HG02938 (cell line): Measurements from ENCODE around the gene FBP2.
"Not testable (repeated sequence)": the region's sequence is repeated elsewhere in the genome, so short reads cannot be mapped to it uniquely, and the experiment has no call there.

Experiments used
- ATAC-seq: cut with Tn5 transposase; IDR thresholded peaks from one replicate; pipeline ENCODE4 v1.9.1; 2021; ENCODE audit warnings: mild to moderate bottlenecking, moderate library complexity; ENCODE audit not compliant: unreplicated experiment

Gene FBP2

DNA sequence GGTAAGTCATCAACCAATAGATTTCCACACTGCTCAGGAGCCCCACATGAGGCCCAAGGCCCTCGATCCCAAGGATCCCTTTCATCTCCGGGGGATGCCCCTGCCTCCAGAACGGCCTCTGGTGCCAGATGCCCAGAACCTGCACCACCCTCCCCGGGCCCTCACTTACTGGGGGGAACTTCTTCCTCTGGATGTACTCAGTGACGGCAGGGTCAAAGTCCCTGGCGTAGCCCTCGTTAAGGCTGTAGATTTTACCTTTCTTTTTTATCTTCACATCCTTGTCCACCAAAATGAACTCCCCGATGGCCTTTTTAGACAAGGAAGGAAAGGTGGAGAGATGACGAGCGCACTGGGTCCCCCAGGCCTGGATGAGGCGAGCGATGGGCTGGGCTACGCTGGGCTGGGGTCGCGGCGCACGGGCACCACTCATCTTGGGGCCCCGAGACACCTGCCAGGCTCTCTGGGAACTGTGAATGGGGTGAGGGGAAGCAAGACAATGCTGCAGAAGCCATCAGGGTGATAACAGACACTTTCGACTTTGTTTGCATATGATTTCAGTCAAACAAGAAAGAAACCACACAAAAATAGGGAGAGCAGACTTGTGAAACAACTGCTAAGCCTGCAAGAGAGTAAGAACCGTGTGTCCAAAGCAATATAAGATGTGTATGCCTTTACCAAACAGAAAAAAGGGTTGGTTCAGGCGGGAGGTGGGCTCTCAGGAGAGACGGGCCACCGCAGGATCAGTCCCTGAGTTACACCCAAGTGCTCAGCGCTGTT, 13.2 kb upstream of the FBP2 start:
- no peak for ATAC-seq

DNA sequence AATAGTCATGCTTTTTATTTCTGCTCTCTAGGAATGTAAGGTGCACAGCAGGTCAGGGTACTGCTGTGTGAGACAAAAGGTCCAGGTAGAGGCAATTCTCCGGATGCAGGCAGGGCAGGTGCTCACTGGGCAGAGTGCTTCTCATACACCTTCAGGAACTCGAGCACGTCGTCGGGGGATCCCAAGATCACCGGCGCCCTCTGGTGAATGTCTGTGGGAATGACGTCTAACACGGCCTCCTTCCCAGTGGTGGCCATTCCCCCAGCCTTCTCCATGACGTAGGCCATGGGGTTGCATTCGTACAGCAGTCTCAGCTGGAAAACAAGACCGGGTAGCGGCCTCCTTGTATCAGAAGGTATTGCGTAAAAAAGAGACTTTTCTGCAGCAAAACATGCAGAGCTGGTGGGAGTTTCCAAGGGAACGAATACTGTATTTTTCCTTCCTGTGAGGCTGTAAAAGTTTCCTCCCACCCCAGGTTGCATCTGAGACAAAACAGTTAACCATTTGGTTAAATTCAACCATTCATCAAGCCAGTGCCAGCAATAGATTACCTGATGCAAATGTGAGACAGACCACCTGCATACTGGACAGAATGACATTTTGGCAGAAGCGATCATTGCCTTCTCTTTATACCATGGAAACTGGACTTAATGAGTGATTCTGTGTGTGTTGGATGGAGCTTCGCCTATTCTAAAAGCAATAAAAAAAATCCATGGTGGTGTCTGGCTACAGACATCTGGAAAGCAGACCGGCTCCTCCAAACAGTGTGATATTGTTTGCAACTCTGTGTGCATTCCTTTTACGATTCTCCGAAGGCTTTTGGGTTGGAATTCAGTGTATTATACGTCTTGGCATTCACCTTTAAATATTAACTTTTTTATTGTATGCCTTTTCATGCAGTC, 9.9 kb upstream of the FBP2 start:
- no peak for ATAC-seq

DNA sequence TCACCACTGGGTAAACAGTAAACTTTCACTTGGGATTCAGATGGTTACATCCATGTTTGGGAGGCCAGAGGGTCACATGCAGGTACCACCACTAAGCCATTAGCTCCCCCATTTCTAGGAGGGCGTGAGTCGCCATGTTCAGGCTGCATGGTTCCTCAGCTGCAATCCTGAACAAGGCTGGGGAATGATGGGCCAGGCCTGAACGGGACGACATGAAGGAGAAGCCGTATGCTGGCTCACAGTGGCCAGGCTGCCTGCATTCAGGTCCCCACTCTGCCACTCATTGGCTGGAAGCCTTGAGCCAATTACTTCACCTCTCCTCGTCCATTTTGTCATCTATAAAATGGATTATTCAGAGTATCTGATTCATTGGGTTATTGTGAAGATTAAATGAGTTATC, 9.0 kb upstream of the FBP2 start:
- no peak for ATAC-seq

DNA sequence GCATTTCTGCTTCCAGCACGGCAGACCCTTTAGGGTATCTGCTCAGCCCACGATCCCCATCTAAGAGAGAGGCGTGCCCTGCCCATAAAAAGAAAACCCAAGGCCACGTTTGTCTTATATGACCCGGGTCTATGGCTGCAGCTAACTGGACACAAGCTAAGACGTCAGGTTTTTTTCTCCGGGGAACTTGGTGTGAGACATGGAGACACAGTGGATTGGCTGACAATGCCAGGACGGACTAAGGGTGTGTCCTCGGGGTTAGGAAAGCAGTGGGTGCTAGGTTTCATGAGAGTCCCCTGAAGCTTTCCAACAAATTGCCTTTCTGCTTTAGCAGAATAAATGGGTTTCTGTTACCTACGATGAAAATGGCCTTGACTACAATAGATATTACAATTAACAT, 7.1 kb upstream of the FBP2 start:
- no peak for ATAC-seq

DNA sequence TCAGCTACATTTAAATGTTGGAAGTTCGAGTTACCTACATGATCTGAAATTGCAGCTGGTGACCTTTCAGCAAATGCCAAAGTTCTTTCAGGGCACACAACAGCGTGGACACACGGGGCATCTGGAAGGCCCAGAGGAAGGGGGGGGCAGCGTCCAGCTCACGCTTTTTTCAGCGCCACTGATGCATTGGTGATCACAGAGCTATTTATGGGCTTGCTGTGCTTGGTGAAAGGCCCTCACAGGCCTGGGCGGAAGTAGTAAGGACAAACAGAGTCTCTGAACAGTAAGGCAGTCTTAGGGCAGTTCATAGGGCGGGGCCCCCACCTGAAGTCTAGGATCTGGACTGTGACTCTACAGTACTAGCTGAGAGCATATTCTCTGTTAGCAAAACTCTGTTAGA, 6.6 kb upstream of the FBP2 start:
- ATAC-seq, result no peak

DNA sequence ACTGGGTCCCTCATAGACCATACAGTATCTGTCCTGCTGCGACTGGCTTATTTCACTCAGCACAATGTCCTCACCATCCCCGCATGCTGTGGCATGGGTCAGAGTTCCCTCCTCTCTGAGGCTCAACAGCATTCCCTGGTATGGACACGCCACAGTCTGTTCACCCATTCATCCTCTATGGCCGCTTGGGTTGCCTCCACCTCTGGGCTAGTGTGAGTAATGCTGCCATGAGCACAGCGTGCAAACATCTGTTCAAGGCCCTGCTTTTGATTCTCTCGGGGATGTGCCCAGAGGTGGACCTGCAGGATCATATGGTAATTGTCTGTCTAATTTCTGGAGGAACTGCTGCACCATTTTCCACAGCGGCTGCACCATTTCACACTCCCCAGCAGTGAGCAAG, 5.5 kb upstream of the FBP2 start:
- ATAC-seq, result no peak

DNA sequence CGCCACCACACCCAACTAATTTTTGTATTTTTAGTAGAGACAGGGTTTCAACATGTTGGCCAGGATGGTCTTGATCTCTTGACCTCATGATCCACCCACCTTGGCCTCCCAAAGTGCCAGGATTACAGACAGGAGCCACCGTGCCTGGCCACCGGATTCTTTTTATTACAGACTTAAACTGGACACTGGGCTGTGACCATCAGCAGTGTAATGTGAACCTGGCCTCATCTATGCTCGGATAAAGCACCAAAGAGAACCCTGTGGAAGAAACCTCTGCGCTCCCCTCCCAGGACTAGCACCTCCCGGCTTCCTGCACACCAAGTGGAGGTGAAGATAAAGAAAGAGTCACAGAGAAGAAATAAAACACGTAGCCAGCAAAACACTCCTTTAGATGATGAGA, 941 bp downstream of the FBP2 start:
- not testable (repeated sequence) for ATAC-seq

DNA sequence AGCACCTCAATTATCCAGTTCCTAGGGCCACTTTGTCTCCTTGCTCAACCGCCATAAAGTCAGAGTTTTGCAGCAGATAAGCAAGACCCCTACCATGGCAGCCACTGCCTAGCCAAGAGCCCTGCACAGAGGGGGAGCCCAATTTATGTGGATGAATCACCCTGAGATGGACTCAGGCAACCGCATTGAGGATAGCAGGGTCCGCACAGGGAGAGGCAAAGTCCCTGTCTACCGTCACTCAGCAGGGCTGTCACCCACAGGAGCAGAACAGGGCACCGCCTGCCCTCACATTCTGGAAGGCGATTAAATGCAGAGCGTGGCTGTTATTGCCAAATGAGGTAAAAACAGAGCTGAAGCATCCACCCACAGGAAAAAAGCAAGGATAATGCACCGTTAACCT, 1.7 kb downstream of the FBP2 start:
- ATAC-seq, result no peak

DNA sequence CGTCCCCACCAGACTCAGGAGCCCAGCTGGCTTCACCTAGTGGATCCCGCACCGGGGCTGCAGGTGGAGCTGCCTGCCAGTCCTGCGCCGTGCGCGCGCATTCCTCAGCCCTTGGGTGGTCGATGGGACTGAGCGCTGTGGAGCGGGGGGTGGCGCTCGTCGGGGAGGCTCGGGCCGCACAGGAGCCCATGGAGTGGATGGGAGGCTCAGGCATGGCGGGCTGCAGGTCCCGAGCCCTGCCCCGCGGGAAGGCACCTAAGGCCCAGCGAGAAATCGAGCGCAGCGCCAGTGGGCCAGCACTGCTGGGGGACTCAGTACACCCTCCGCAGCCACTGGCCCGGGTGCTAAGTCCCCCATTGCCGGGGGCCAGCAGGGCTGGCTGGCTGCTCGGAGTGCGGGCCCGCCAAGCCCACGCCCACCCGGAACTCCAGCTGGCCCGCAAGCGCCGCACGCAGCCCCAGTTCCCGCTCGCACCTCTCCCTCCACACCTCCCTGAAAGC, 2.5 kb downstream of the FBP2 start:
- ATAC-seq, result not testable (repeated sequence)

DNA sequence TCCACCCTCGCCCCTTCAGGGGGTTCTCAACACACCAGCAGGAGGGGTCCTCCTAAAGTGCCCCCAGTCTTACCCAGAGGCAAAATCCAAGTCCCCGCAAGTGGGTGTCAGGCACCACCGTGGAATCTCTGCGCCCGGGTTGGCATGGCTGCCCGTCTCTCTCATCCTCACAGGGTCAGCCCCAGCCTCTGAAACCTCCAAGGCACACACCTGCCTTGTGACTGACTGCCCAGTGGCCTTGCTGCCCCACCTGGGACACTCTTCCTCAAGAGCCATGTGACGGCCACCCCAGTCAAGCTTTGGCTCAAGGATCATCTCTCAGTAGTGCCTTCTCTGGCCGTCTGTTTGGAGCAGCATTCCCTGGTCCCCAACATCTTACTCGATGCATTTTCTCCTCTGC, 4.9 kb downstream of the FBP2 start:
- ATAC-seq, result no peak

DNA sequence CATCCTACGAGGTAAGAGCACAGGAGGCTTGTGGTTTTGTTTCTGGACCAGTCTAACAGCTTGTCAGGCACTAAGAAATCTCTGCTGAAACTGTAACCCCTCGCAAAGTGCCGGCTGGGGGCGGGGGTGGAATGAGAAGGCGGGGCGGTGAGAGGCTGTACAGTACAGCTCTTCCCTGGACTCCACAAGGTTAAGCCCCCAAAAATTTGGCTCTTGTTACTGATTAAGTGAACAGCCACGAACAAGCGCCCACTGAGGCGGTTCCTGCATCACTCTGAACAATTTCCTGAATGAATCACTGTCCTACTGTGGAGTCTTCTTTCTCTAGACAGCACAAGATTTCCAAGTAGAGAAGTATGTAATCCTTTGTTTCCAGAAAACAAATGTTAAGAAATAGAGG, 6.8 kb downstream of the FBP2 start:
- ATAC-seq, result no peak

DNA sequence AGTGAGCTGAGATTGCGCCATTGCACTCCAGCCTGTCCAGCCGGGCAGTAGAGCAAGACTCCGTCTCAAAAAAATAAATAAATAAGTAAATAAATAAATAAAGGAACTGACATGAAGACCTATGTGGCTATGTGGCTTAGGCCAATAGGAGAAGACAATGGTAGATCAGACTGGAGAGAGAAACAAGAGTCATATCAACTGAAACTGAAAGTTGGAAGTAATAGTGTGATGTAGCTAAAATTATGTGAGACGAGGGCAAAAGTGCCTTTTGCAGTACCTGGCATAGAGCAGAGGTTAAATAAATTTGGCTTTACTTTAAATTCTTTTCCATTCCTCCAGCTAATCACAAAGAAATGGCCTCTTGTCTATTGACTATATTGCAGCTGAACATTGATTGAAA, 7.3 kb downstream of the FBP2 start:
- no peak for ATAC-seq

DNA sequence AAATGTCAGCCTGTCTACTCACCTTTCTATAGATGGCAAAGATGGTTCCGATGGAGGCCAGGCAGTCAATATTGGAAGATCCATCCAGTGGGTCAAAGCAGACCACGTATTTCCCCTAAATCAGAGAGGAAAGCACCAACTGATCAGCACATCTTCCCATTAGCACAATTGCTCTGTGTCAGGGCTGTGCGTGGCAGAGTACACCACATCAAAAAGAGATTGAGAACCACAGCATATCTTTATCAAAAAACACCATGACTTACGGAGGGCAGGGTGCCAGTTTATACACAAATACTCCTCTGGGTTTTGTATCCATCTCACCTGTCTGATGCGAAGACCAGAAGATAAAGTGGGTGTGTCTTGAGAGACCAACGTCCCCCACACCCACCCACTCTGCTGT, 9.1 kb downstream of the FBP2 start:
- ATAC-seq, result no peak

DNA sequence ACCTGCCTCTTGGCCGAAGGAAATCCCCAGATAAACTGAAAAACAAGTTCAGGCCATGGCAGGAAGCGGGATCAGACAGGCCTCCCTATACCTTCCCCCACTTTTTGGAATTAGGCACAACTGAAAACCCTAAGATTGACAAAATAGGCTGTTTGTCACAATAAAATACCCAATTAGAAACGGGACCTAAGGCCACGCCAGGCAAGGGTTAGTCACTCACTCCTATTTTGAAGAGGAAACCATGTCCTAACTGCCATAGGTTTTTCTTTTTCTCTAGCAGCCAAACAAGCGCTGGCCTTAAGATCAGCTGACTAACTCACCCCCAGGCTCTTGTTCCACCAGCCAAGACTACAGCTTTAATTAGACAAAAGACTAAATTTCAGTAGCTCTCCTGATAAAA, 11.9 kb downstream of the FBP2 start:
- no peak for ATAC-seq

DNA sequence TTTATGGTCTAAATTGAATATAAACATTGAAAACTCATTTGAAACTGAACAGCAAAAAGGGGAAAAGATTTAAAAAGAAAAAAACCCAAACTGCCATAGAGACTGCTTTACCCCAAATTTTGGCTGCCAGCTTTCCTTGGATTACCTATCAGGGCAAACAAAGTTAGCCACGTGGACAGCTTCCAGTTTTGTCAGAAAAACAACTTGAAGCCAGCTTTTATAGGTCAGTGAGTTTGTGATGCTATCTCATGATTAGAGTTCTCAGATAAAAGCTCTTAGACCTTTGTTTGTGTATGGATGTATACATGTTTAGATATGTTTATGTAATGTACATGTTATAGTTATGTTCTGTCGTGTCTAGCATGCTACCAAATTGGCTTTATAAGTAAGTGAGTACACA, 16.1 kb downstream of the FBP2 start:
- ATAC-seq, result no peak

DNA sequence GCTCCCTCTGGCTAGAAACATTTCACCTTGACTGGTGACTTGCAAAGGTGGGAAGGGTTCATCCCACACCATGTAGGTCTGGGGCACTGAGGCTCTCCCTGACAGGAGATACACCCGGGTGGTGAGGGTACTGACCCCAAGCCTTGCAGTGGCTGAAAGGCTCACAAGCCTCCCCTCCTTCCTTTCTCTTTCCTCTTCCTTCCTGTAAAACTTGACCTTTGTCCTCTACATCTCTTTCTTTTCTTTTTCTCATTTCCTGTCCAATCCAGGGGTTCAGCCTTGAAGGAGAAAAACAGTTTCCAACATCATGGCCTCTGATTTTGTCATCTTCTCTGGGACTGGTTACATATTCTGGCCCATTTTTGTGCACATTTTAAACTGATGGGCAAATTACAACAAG, 16.6 kb downstream of the FBP2 start:
- ATAC-seq, result no peak

DNA sequence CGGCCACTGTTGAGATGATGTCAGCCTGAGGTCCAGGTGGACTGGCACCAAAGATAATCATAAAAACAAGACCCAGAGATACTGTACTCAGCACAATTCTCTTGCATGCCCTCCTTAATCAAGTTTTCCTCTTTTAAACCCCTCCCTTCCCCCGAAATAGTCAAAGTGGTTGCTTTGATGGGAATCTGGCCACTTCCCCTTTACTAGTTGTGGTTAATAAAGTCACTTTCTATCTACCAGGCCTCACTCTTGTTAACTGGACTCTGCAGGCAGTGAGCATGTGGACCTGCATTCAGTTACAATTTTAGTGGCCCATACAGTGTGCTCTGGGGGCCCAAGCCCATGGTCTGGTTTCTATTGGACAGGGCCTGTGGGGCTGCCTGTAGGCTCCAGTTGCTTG, 17.5 kb downstream of the FBP2 start:
- ATAC-seq, result no peak

DNA sequence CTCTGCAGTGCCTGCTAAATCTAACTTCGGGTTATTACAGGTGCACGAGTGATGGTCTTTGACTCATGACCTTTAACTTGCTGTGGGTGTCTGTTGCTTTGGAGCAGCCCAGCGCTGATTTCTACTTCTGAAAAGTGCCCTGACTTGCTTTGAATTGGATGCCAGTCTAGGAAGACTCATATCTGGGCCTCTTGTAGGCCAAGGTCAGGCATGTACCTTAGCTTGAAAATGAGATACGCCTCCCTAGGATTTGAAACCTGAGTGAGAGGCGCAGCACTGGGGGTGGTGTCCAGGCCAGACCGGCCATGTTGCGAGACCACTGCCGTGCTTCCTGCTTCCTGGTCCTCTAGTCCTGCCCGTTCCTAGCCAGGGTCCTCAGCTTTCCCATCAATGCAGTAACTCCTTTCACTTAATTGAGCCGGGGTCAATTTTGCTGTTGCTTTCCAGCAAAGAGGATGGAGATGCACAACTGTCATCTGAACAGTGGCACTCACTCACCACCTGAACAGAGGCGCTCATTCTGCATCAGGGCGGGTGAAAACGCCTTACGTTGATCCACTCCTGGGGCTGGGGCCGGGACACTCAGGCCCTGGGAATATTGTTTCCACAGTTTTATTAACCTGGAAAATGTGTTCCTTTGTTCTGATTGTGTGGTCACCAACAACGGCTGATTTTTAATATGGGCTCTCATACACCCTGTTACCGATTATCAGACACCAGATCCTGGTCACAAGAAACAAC, 24.5 kb downstream of the FBP2 start:
- ATAC-seq, result no peak

DNA sequence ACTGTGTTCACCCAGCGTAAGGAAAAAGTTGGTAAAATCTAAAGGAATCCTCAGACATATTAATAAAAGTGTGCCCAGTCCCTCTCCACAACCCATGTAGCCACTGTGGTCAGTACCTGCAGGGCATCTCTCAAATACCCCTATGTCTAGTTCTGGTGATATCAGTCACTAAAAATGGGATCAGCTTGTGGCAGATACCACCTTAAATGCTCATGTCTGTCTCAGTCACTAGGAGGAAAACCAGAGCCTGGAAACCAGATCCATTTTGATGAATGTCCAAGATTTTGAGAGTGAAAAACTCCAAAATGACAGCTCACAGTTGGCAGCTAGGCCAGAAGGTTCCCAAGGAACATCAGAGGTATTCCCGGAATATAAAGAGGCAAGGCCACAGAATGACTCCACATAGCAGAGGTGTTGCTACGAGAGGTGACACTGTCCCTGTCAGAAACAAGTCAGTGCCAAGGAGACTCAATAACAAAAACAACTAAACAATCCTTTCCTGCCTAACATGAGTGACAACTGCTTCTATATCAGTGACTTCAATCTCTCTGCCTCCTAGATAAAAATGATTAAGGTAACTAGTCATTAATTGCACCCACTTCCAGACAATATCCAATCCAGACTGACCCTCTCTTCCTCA, 25.3 kb downstream of the FBP2 start:
- no peak for ATAC-seq

DNA sequence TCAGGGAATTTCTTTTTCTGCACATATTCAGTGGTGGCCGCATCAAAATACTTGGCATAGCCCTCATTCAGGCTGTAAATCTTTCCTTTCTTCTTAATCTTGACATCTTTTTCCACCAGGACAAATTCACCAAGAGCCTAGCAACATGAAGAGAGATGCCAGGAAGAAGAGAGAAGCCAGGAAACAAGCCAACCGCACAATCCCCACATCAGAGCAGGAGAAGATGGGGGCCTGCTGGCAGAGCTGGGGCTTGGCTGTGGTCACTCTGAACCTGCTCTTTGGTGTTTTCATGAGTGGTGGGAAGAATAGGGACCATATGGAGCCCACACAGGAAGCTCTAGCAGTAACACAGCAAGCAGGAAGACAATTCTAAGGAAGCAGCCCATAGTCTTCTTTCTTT, 26.4 kb downstream of the FBP2 start:
- ATAC-seq, result no peak

DNA sequence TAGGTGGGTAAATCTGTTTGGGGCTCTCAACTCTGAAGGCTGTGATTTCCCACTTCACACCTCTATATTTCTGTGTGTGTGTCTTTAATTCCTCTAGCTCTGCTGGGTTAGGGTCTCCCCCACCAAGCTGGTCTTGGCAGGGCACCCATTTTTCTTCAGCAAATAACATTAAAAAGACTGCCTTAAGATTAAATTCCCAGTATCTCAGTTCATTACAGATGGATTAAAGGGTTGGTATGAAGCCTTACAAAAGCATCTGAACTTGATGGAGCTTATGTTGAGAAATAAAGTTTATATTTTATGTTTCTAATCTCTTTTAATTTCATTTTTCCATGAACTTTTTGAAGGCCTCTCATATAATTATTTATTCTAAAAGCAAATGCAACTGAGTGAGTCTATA, 27.1 kb downstream of the FBP2 start:
- ATAC-seq, result no peak
